Tibial nerve (tissue), 3 donors: ENCODE measurements around the gene IFNG.

Experiments used
- POLR2A ChIP-seq, 2 donors: fragments of 450-650 bp; IDR thresholded peaks; one replicate each; pipeline ENCODE4 v1.6.1; 2017; ENCODE audit warnings: antibody characterized with exemption in 2 of 2, mild to moderate bottlenecking in 2 of 2, moderate library complexity in 2 of 2
- TF ChIP-seq, protein P1 (sequence below), 5 experiments: fragments of 200-600 bp in 3 of 5; fragments of 450-650 bp in 2 of 5; sonication (generic) in 3 of 5; IDR thresholded peaks; one replicate each; pipeline ENCODE4 v1.5.1; 2016 to 2019; ENCODE audit warnings: antibody characterized with exemption in 5 of 5, mild to moderate bottlenecking in 3 of 5, moderate library complexity in 2 of 5

- TF ChIP-seq, protein P1, sequence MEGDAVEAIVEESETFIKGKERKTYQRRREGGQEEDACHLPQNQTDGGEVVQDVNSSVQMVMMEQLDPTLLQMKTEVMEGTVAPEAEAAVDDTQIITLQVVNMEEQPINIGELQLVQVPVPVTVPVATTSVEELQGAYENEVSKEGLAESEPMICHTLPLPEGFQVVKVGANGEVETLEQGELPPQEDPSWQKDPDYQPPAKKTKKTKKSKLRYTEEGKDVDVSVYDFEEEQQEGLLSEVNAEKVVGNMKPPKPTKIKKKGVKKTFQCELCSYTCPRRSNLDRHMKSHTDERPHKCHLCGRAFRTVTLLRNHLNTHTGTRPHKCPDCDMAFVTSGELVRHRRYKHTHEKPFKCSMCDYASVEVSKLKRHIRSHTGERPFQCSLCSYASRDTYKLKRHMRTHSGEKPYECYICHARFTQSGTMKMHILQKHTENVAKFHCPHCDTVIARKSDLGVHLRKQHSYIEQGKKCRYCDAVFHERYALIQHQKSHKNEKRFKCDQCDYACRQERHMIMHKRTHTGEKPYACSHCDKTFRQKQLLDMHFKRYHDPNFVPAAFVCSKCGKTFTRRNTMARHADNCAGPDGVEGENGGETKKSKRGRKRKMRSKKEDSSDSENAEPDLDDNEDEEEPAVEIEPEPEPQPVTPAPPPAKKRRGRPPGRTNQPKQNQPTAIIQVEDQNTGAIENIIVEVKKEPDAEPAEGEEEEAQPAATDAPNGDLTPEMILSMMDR (IDR thresholded peaks at IDR 0.05) = no peak
- no peak for TF ChIP-seq POLR2A (IDR thresholded peaks at IDR 0.05)
These were observed 27.6 kb downstream of the IFNG start for GRCh38 chr12:68131867-68132414.
